Stimulated activated CD8-positive, alpha-beta memory T cell treated with anti-CD3 and anti-CD28 coated beads, Interleukin-4, amount 100 ng/mL, for 4 hours (primary cell): ENCODE results near the gene CUZD1.

Experiments used
- DNase-seq, 2 donors: peaks; one replicate each; pipeline ENCODE4 v3.0.0-alpha.2; 2020; ENCODE audit warnings: low read depth in 2 of 2, low spot score in 1 of 2

The CUZD1 gene

DNA sequence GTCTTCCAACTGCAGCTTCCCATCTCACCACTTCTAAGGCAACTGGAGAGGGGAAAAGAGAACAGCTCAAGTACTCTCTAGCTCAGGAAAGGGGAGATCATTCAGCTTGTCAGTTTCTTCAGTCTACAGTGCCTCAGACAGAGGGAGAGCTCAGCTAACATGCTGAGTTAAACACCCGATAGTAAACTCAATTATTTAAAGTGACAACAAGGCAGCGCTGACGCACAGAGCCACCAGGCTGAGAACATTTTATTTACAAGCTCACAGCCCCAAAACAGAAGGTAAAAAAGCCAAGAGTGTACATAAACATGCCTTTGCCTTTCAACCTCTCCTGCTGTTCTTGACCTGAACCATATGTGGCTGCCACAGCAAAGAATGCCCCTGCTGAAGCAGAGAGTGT lies 10.1 kb upstream of the CUZD1 start:
- DNase-seq = no peak

DNA sequence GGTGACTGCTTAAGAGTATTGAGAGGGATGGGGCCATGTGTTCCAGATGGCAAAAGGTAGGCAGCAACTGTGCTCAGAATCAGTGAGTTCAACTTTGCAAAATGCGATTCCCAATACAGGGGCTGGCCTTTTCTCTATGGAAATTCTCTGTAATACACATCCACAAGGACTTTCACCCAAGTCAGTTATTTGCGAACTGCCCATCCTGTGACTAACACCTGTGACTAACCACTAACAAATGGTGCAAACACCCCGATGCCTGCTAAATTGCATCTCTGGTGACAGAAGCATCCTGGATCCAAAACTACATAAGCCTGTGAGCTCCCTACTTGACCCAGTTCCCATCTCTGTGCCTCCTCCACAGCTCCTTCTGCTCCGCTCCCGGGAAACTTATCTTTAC lies 9.0 kb upstream of the CUZD1 start:
- no peak for DNase-seq

DNA sequence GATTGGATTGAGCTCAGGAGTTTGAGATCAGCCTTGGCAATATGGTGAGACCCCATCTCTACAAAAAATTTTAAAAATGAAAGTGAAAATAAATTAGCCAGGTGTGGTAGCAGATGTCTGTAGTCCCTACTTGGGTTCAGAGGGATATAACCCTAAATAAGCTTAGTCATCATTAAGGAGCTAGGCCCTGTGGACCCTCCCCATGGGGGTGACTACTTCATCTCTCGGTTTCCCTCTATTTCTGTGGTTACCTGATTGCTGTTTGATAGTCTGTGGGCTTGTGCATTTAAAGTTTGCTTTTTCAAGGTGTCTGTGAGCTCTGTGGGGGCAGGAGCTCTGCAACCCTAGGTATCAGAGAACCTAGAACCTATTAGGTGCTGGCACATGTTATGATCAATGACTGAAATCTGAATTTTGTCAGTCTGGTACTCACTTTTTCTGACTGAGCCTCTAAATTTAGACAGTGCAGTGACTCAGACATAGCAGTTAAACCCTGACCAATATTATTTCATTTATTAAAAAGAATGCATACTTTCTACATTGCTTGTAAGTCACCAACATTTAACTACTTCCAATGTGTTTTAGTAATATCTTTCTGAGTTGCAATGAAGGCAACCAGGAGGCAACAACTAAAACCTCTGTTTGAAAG lies 8.1 kb upstream of the CUZD1 start:
- no peak for DNase-seq

DNA sequence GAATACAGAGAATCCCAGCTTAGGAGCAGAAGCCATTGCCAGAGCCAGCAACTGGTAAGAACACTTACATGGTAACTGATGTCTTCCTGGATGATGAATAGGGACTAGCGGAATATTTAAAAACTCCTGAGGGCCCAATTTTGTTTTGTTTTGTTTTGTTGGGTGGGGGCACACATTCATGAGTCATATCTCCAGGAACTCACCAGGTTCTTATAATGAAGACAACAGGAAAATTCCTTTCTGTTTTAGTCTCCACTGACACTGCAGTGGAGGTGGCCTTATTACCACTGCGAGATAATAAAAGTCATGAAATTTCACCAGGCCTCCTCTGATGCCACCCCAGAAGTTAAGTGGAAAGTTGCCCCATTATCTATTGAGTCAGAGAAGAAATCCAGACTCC lies 6.6 kb upstream of the CUZD1 start:
- DNase-seq = no peak

DNA sequence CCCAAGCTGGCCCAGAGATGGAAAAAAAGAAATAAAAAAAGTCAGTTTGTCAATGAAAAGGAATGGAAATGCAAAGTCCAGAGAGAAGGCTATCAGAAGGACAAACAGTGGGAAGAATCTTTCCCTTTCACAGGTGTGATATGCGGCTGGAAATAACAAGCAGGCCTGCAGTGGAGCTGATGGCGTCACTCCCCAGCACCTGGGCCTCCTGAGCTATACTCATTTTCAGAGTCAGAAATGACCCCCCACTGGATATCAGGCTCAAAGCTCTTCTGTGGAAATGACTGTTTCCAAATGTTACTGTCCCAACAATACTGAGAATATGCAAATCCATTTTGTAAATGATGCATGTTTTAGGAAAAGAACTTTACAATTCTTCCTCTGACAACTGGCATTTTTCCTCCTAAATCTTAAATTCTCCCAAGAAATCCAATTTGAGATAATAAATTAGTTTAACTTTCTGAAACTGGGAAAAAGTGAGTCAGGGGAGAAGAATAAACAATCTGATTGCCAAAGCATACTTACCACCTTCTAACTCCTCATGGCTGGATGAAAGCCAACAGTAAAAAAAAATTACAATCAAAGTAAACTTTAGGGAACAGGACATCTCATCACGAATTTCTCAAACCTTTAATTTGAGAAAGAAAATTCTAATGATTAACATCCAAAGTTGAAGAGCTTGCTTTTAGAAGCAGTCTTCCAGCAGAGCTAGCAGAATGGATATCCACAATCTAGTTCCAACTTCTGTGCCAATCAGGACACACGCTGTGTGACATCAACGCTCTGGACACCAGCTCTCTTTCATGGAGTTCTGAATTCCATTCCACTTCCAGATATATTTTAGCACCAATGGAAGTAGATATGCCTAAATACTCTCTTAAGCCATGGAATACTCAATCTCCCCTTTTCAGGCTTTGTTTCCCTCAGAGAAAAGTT lies 5.3 kb upstream of the CUZD1 start:
- DNase-seq = no peak

DNA sequence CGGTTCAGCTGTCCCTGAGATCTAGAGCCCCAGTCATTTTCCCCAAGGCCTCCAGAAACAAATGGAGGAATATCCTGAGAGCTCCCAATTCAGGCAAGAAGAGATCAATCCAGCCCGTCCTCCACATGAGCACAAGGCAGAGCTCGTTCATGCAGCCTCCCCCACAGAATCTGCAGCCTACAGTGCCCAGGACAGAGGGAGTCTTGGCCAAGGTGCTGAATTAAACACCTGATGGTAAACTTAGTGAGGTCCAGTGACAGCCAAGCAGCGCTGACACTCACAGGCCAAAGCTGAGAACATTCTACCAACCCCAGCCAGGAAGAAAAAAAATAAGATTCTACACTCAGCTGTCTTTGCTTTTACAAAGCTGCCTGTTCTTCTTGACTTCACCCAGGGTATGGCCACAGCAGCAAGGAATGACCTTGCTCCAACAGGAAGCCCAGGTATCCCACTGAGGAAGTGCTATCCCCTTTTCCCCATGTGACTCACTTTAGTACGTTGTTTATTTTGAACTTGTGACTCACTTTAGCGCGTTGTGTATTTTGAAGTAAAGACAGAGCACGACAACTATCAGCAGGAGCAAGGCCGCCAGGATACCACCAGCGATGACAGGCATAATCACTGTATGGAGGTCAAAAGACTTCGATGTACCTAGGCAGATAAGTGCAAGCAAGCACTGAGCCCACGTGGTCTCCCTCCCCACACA lies 4.4 kb upstream of the CUZD1 start:
- no peak for DNase-seq

- DNase-seq = no peak
Observed at GRCh38 chr10:122849090-122849489, 3.4 kb upstream of the CUZD1 start.

DNA sequence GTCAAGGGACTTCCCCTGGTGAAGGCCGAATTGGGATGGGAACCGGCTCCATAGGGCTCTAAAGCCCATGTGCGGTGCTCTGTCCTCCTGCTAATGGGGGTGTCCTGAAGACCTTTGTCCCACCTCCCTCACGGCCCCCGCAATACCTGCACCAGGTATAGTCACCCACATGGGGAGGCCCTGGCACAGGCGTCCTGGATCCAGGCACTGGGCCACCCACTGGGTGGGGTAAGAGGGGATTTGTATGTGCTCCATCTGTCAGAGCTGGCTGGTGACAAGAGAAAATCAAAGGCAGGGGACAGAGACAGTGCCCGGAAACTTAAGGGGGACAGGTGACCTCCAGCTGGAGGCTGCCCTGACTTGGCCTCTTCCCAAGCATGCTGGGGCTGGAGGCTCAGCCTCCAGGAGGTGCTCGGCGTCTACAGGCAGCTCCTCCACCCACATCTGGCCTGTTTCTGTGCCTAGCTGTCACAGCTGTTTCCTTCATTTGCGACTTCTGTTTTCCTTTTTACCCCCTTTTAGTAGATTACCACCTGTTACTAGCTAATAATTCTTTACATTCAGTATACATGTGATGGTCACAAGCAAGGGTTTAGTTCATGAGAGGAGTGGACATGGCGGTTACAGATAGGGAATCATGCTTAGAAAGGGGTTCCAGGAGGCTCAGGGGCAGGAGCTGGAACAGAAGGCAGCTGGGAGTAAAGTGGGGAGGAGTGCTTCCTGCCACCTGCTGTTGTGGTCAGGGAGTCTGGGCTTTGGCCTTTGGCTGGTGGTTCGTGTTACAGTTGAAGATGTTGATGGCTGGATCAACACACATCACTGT lies 2.3 kb upstream of the CUZD1 start:
- DNase-seq = no peak

DNA sequence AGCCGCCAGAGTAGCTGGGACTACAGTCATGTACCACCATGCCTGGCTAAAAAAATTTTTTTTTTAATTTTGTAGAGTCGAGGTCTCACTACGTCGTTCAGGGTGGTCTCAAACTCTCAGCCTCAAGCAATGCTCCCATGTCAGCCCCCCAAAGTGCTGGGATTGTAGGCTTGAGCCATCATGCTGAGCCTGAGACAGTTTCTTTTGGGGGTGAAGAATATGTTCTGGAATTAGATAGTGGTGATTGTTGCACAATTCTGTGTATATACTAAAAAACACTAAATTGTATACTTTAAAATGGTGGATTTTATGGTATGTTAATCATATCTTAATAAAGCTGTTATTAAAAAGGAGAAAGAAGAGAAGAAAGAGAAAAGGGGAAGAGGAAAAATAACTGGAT lies 1.5 kb downstream of the CUZD1 start:
- DNase-seq = no peak

DNA sequence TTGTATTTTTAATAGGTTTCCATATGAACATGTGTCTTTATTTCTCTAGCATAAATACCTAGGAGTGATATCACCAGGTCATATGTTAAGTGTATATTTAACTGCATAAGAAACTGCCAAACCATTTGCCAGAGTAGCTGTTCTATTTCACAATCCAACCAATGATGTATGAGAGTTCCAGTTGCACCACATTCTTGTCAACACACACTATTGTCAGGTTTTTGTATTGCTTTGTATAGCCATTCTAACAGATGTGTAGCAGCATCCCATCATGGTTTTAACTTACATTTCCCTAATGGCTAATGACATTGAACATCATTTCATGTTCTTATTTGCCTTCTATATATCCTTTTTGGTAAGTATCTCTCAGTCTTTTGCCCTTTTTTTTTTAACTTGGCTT lies 4.1 kb downstream of the CUZD1 start:
- DNase-seq = no peak

GRCh38 chr10:122839505-122839904 lies 6.2 kb downstream of the CUZD1 start:
- no peak for DNase-seq

DNA sequence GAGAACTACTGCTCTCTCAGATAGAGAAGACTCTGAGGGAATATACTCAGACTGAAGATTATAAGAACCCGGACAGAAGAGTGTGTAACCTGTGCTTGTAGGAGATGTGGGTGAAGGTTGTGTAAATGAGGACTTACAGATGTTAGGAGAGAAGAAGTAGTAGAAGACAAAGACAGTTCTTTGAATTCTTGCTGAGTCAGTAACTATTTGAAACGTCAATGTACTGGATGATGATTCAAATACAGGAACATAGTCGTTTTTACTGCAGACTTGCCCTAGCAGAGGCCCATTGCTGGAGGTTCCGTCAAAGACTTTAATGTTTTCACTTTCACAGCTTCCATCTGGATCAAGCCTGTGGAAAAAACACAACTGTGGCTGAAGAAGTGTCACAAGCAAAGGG lies 6.8 kb downstream of the CUZD1 start:
- DNase-seq = no peak

GRCh38 chr10:122835908-122836307 lies 9.7 kb downstream of the CUZD1 start:
- DNase-seq = no peak

- DNase-seq = no peak
Observed at GRCh38 chr10:122830965-122831353, 14.7 kb downstream of the CUZD1 start.

- no peak for DNase-seq
Observed at GRCh38 chr10:122830273-122830964, 15.2 kb downstream of the CUZD1 start.

GRCh38 chr10:122829454-122829853 lies 16.2 kb downstream of the CUZD1 start:
- no peak for DNase-seq

- no peak for DNase-seq
Observed at GRCh38 chr10:122828716-122829255, 16.9 kb downstream of the CUZD1 start.

GRCh38 chr10:122827302-122827701 lies 18.4 kb downstream of the CUZD1 start:
- DNase-seq = no peak

DNA sequence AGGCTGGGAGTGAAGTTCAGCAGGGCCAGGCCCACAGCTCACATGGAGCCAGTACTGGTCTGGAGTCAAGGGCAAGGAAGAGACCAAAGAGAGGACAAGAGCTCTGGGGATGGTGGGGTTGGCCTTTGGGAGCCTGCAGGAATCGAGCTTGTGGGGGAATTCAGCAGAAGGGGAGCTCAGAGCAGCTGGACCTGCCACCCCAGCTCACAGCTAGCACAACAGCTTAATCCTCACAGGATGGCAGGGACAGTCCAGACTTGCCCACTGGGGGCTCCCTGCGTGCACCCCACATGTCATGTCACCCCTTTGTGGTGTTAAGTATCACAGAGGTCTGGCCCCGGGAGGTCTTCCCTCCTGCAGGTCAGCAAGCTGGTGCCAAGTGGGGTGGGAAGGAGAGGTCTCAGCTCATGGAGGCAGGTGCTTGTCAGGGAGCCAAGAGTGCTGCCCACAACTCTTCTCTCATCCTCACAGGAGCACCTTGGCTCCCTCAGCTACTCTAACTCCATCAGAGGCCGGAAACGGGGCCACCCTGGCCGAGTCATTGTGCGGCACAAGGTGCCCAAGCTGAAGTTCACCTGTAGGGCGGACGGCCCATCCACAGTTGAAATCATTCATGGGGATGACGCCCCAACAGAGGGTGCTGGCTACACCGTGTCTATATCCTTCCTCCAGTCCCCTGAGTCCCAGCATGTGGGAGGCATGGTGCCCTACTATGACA lies 22.5 kb downstream of the CUZD1 start:
- no peak for DNase-seq

GRCh38 chr10:122821808-122822207 lies 23.8 kb downstream of the CUZD1 start:
- DNase-seq = no peak
